Right lung (tissue), 5 donors: ENCODE data around the gene STXBP5L. TPM values are rescaled to one million over a fixed set of nuclear protein-coding genes. Genes with fewer than 3 reads are reported as not detected.
"Not testable (repeated sequence)": the region's sequence is repeated elsewhere in the genome, so short reads cannot be mapped to it uniquely, and the experiment has no call there.

Source experiments
- DNase-seq, 2 donors: peaks; one replicate each; pipeline ENCODE4 v3.0.0-alpha.2; 2013
- polyA plus RNA-seq, 5 donors: library from polyadenylated mRNA; unstranded; fragments of 120-200 nt; gene quantifications; one replicate each; pipeline versions ENCODE4 v1.2.1 to v1.2.3, GENCODE V29; 2013; ENCODE audit warnings: inconsistent platforms in 1 of 5, low replicate concordance in 1 of 5; ENCODE audit not compliant: insufficient read length in 5 of 5, insufficient read depth in 1 of 5

Gene STXBP5L
- polyA plus RNA-seq, 5 donors = 0.10 to 0.37 (median 0.13) TPM

- DNase-seq = not testable (repeated sequence)
Observed at GRCh38 chr3:121230194-121230593, 322.2 kb downstream of the STXBP5L start.

DNA sequence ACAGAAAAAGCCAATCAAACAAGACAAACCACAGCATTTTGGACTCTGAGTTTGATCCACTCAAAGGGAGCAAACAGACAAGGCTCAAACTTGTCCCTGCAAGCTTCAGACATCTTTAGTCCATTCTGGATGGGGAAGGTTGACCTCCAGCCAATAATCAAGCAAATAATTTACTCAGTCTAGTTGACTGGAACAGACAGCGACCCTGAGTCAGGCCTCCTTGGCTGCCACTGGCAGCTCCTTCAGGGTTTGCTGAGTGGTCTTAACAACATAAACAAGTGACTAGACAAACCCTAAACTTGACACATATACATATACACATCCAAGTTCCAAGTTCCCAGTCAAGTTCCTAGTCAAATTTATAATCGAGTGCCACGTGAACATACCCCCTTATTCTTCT lies 323.9 kb downstream of the STXBP5L start:
- DNase-seq = no peak

- no peak for DNase-seq
Observed at GRCh38 chr3:121232309-121233225, 324.6 kb downstream of the STXBP5L start.

- no peak for DNase-seq
Observed at GRCh38 chr3:121243208-121243607, 335.2 kb downstream of the STXBP5L start.

DNA sequence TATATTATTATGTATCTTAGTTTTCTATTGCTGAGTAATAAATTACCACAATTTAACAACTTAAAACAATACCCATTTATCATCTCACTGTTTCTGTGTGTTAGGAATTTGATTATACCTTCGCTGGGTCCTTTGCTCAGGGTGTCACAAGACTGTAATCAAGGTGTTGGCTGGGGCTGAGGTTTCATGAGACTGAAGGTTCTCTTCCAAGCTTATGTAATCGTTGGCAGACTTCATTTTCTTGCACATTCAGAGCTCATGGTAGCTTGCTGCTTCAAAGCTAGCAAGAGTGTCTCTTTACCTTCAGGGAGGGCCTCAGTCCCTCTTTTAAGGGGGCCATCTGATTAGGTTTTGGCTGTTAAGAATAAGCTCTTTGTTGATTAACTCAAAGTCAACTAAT lies 344.7 kb downstream of the STXBP5L start:
- no peak for DNase-seq

- DNase-seq = no peak
Observed at GRCh38 chr3:121269389-121269788, 361.4 kb downstream of the STXBP5L start.

DNA sequence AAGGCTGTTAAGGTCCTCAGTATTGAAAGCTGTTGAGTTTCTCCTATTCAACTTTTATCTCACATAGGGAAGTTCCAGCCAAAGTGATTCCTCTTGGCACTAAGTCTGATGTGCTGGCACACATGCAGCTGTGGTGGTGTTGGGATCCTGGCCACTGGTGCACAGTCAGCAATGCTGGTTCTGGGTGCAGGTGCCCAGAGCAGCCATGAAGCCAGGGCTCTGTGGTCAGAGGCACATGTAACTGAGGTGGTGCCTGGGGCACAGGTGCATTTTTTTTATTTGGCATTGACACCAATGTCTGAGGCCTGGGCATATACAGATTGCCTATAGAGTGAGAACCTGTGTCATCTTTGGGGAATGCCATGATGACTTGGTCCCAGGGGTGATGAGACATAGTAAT lies 366.4 kb downstream of the STXBP5L start:
- no peak for DNase-seq

GRCh38 chr3:121295452-121295851 lies 387.4 kb downstream of the STXBP5L start:
- DNase-seq = no peak

- no peak for DNase-seq
Observed at GRCh38 chr3:121295979-121296378, 388.0 kb downstream of the STXBP5L start.

DNA sequence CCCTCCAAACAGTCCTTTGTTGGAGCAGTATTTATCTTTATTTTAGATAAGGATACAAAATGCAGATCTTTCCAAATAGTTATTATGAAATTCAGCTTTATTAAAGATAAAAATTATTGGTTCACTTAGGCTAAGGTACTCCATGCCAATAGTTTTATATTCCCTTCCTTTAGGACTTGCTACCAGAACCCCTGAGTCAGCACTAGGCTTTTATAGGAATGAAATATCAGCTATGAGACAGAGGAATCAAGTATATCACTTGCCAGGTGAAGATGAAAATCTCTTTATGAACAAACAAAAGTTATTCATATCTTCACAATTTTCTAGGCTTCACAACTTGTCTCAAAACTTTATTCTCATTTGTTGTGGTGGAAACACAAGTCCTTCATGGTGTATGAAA lies 416.3 kb downstream of the STXBP5L start:
- DNase-seq = no peak

- no peak for DNase-seq
Observed at GRCh38 chr3:121330118-121330517, 422.1 kb downstream of the STXBP5L start.

GRCh38 chr3:121330634-121331033 lies 422.6 kb downstream of the STXBP5L start:
- DNase-seq = no peak

DNA sequence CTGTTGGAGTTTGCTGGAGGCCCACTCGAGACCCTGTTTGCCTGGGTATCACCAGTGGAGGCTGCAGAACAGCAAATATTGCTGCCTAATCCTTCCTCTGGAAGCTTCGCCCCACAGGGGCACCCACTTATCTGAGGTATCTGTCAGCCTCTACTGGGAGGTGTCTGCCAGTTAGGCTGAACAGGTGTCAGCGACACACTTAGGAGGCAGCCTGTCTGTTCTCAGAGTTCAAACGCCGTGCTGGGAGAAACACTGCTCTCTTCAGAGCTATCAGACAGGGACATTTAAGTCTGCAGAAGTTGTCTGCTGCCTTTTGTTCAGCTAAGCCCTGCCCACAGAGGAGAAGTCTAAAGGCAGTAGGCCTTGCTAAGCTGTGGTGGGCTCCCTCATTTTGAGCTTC lies 448.0 kb downstream of the STXBP5L start:
- not testable (repeated sequence) for DNase-seq

GRCh38 chr3:121362035-121362734 lies 454.2 kb downstream of the STXBP5L start:
- DNase-seq = no peak

- not testable (repeated sequence) for DNase-seq
Observed at GRCh38 chr3:121388308-121388707, 480.3 kb downstream of the STXBP5L start.

DNA sequence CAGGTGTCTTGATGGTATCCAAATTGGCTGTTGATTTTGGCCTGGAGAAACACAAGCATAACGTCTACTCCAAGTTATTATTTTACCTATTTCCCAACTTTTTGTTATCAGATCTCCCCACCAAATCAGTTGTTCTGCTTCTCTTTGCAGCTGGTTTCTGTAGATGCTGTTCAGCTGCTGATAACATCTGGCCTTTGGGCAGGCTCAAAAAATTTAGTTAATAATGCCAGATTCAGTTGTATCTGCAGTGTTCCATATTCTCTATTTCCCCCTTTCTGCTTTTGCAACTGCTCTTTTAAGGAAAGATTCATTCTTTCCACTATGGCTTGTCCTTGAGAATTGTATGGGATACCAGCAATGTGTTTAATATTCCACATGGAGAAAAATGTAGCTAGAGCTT lies 488.0 kb downstream of the STXBP5L start:
- DNase-seq = not testable (repeated sequence)

- not testable (repeated sequence) for DNase-seq
Observed at GRCh38 chr3:121398051-121398450, 490.0 kb downstream of the STXBP5L start.

GRCh38 chr3:121399820-121400219 lies 491.8 kb downstream of the STXBP5L start:
- no peak for DNase-seq

- peak; percentile 30 to 31 for DNase-seq
Observed at GRCh38 chr3:121405631-121406030, 497.6 kb downstream of the STXBP5L start.

GRCh38 chr3:121411523-121411922 lies 503.5 kb downstream of the STXBP5L start:
- DNase-seq = no peak

GRCh38 chr3:121414924-121415323 lies 506.9 kb downstream of the STXBP5L start:
- no peak for DNase-seq

DNA sequence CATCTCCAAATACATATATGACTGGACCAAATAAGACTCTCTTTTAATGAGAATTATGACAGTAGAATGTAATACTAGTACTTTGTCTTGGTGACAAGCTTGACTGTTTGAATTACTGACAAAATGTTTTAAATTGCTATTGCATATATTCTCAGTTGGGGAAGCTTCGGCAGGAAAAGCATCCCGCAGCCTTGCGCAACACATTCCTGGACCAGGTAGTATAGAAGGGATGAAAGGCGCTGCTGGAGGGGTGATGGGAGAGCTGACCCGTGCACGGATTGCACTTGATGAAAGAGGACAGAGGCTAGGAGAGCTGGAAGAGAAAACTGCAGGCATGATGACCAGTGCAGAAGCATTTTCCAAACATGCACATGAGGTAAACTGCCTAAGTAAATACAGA lies 510.2 kb downstream of the STXBP5L start:
- DNase-seq = no peak

DNA sequence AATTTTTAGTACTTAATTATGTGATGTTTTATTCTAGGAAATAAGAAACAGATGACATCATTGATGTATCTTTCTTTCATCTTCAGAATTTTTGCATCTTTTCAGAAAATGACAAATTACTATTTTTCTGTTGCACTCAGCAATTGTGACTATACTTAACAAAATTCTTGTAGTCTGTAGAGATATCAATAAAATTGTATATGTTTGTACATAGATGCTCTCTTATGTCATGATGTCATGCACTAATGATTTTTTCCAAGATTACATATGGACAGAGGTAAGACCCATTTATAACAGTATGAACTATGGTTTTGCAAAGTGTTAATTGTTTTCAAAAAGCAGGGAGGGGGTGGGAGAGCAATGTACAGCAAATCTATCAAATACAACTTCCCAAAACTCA lies 516.5 kb downstream of the STXBP5L start:
- DNase-seq = no peak
